ENCODE results near the gene FPR1.
"Not testable (repeated sequence)": the region's sequence is repeated elsewhere in the genome, so short reads cannot be mapped to it uniquely, and the experiment has no call there.

FPR1 gene

DNA sequence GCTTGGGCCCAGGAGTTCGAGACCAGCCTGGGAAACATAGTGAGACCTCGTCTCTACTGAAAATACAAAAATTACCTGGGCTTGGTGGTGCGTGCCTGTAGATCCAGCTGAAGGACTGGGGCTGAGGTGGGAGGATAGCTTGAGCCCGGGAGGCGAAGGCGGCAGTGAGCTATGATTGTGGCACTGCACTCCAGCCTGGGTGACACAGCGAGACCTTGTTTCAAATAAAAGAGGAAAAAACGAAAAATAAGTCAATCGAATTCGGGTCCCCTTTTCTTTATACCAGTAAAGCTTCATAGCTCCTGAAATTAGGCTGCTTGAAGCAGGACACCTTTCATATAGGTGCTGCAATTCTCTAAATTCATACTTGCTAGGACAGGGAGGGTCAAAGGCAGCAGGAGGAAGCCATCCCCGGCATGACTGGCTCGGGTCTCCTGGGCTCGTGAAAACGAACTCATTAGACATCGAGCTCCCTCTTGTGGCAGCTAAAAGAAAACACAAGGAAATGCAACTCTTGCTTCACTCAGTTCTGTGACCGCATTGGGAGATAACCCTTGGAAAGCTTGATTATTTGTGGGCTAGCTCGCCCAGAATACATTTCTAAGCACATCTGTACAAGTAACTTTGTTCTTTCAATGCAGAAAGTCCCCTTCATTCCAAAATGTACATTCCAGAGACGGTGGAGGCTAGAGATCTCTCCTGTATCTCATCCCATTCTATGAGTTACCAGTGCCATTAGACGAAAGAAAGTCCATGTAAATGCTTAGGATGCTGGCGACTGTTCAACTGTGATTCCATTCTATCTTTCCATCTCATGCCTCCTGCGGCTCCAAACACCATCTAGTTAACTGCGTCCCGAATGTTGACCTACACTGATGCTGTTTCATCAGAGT lies 26.1 kb upstream of the FPR1 start:
- DNase-seq = peak; percentile 50 to 82

DNA sequence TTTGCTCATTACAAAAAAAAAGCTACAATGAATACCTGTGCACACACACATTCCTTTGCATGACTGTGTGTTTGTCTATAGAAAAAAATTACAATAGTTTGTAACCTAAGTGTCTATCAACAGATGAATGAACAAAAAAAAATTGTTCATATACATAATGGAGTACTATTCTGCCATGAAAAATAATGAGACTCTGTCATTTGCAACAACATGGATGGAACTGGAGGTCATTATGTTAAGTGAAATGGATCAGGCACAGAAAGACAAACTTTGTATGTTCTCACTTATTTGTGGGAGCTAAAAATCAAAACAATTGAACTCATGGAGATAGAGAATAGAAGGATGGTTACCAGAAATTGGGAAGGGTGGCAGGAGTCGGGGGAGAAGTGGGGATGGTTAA lies 24.9 kb upstream of the FPR1 start:
- not testable (repeated sequence) for DNase-seq

DNA sequence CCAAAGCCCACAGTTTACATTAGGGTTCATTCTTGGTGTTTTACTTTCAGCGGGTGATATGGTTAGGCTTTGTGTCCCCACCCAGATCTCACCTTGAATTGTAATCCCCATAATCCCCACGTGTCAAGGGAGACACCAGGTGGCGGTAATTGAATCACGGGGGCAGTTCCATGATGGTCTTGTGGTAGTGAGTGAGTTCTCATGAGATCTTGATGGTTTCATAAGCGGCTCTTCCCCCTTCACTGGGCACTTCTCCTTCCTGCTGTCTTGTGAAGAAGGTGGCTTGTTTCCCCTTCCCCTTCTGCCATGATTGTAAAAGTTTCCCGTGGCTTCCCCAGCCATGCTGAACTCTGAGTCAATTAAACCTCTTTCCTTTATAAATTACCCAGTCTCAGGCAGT lies 21.3 kb upstream of the FPR1 start:
- DNase-seq = no peak

DNA sequence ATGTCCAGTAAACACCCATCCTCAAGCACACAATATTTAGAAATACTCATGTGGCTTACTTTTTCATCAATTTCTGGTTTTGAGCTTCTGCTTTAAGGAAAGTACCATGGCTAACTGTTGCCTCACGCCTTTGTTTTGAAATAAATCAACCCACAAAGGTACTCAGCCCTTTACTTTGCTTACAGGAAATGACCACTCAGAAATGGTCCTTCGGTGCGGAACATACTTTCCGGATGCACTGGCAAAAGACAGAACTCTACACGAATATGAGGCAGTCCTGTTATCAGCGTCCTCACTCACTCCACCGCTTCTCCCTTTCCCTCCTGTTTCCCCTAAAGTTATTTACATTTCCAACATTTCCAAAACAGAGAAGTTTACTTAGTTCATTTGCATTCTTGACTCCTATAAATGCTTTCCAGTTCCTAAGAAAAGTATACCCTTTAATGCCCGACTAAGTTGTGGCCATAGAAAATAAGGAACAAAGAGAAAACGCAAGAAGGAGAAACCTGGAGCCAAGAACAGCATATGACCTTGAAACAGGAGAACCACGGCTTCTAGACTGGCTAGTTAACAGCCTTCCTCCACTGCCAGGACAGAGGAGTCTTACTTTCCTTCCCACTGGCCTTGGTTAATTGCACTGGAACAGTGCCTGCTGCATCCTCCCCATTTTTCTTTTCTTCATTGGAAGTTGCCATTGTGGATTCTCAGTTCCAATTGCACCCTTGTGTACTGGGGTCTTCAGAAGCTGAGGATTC lies 19.9 kb upstream of the FPR1 start:
- DNase-seq = no peak

DNA sequence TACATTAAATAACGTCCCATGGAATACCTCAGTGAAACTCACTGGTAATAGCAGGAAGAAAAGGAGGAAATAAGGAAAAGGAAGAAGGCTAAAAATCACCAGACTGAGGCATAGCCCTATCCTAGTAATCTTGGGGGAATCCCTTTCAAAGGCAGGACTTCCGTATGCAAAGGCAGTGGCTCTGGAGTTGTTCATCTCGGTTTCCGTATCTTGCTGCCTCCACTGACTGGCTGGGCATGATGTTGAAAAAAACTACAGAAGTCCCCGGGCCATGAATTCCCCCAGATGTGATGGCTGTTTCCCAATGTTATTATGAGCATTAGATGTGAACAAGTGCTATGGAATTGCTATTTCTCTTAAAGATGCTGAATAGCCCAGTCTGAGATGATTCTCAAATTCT lies 14.8 kb upstream of the FPR1 start:
- no peak for DNase-seq

DNA sequence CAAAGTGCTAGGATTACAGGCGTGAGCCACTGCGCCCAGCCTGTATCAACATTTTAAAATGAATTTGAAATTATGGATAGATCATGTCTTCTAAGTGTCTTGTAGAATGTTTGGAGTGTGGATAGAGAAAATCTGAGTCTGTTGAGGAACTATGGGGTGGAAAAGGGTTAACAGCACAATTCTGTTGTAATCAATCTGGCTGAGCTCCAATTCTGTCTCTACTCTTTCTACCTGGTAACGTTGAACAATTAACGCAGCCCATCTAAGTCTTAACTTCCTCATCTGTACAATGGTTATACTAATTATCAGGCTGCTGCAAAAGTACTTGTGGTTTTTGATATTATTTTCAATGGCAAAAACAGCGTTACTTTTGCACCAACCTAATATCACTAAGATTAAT lies 13.4 kb upstream of the FPR1 start:
- DNase-seq = no peak

DNA sequence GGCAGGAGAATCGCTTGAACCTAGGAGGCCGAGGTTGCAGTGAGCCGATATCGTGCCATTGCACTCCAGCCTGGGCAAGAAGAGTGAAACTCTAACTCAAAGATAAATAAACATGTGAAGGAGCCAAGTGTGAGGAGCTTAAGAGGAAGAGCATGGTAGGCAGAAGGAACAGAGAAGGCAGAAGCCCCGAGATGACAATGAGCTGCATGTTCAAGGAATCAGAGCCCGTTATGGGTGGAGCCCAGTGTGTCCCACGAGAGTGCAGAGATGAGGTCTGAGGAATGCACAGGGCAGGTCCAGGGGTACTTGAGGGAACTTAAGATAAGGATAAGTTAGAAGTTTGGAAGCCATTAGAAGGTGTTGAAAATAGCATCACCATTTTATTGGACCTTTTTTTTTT lies 10.0 kb upstream of the FPR1 start:
- no peak for DNase-seq

DNA sequence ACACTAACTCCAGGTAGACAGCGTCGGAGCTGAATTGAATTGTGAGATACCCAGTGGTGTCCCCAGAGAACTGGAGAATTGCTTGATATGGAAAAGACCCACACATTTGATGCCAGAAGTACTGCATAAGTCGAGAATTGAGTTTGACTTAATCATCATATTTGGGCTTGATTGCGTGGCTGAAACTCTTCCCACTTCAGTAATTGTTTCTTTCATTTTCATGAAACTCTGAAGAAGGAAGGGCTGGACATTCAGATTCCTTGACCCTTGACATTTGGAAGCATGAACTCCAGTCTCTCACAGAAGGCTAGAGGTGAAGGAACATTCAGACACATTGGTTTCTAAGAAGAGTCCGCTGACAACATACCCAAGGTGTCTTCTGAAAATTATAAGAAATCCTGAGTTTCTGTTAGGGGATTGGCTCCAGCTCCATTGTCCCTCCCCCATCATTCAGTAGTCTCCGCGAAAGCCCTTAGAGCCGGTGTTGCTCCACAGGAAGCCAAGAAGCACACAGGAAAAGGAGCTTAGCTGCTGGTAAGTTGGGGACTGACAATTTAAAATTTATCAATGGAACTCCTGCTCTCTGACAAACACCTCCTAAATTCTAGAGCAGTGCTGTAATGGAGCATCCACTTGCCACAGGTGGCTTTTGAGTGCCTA lies 9.1 kb upstream of the FPR1 start, which contains the start of gene FPR2:
Gene FPR2 (plus strand): TSS at position 484 of the 660 bp plus-strand sequence. CDS start 7,479 bp downstream, outside the sequence.
- DNase-seq = no peak

DNA sequence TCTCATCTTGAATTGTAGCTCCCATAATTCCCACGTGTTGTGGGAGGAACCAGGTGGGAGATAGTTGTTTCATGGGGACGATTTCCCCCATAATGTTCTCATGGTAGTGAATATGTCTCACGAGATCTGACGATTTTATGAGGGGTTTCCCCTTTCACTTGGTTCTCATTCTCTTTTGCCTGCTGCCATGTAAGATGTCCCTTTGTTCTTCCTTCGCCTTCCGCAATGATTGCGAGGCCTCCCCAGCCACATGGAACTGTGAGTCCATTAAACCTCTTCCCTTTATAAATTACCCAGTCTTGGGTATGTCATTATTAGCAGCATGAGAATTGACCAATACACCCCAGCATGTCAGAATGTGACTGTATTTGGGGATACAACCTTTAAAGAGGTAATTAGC lies 3.9 kb upstream of the FPR1 start:
- DNase-seq = no peak

DNA sequence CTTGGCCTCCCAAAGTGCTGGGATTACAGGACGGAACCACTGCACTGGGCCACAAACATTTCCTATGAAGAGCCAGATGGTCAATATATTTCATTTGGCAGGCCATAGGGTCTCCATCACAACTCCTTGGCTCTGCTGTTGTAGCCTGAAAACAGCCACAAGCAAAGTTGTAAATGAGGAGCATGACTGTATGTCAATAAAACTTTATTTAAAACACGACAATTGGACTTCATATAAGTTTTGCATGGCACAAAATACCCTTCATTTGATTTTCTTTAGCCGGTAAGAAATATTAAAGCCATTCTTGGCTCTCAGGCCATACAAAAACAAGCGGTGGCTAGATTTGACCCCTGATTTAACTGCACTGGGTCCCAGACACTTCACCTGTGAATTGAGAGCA lies 3.1 kb upstream of the FPR1 start:
- no peak for DNase-seq

DNA sequence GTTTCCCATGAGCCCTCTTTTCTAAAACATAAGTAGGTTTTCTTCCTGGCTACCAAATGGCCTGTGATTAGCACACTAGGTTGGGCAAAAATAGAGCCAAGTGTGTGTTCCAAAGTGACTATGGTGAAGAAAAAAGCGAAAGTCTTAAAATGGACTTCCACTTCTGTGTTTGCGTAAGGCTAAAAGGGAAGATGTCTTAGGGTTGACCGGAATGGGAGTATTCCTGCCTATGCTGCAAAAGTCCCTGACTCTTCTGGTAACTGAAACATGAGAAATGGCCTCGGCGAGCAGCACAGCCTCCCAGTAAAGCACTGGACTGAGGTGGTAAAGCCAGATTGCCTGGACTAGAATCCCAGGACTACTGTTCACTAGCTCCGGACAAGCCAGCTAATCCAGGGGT lies 2.4 kb upstream of the FPR1 start:
- DNase-seq = no peak

DNA sequence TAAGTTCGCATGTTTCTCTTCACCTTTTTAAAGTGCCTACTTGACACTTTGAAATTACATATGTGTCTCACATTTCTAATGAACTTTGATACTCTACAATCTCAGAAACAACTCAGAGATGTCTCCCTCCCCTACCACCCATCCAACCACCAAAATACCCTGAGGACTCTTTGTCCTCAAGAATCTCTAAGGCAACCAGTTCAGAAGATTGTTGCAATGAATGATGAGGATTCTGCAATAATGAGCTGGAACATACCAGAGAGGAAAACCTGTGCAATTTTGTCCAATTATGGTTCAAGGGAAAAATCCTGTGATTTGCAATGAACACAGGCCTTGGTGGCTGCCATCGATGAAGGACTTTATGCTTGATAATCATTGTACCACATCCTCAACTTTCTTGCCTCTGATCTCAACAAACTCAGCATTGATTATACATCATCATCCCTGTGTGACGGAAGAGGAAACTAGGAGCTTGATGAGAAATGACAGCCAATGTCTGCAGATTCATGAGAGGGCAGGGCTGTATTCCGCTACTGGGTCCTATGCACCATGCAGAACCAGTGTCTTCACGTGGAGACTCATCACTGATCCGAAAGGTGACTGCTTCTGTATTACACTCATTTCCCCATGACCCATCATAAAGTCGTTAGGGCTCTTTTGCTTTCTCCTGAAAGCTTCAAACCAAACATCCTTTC lies 1.1 kb downstream of the FPR1 start:
- no peak for DNase-seq

DNA sequence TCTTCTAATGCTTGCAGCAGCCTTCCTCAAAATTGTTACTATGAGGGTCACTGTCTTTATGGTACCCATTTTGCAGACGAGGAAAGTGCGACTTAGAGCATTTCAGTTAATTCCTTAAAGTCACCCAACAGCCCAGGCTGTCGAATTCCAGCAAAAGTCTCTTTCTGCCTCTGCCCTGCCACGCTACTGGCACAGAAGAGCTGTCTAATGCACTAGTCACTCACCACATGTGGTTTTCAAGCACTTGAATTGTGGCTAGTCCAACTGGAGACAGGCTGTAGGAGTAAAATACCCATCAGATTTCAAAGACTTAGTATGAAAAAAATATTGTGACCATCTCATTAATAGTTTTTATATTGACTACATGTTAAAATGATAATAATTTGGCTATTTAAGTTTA lies 1.7 kb downstream of the FPR1 start:
- no peak for DNase-seq

DNA sequence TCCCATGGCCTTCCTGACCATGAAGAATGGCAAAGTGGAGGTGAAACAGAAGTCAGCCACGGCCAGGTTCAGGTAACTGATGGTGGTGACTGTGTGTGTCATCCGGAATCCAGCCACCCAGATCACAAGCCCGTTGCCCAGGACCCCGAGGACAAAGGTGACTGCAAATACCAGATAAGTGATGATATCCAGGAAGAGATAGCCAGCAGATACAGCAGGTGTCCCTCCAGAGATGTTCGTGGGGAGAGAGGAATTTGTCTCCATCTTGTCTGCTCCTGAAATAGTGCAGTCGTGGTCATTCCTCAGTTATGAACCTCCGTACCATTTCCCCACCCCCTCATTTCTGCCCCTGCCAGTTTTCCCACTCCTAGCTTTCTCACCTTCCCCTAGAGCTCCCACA lies 4.9 kb downstream of the FPR1 start:
- DNase-seq = no peak

DNA sequence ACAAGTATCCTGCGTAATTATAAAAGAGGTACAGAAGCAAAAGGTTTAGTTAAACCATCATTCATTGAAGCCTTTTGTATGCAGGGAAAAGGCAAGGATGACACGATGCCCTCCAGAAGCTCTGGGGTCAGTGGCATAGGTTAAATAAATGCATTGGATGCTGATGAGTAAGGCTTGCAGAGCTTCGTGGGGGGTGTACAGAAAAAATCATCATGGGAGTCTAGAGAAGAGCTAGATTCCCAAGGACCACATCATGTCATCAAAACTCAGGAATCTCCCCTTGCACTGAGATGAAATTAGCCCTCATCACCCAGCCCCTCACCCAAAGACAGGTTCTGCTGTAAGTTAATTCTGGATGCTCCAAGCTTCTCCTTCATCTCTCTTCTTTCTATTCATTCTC lies 8.3 kb downstream of the FPR1 start:
- DNase-seq = no peak

DNA sequence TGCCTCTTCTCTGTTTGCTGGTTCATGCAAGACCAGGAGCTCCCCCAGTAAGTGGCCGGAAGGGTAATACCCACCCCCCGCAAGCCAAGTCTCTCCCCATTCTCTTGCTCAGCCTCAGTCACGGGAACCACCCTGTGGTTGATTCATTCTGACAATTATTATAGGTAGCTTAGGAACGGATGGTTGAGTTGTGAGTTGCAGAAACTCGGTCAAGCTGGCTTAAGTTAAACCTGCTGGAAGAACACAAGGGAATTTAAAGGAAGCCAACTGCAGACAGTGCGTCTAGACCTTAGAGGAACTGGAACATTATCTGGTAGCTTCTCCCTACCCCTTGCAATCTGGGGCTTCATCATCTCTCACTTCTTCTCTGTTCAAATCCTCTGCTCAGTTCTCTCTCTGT lies 8.9 kb downstream of the FPR1 start:
- DNase-seq = no peak

DNA sequence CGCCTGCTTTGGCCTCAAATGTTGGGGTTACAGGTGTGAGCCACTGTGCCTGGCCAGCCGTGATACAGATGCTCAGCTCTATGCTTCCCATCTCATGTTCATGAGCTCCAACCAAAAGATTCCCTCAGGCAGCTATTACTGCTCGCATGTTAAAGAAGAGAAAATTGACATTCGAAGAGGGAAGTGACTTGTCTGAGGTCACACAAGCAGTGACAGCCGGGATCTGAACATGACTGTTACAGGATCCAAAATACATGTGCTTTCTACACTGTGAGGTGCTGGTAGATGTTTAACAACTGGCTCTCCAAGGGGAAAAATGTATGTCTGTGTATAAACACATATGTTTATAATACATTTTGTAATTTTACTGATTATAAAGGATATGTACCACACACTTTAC lies 11.3 kb downstream of the FPR1 start:
- no peak for DNase-seq

DNA sequence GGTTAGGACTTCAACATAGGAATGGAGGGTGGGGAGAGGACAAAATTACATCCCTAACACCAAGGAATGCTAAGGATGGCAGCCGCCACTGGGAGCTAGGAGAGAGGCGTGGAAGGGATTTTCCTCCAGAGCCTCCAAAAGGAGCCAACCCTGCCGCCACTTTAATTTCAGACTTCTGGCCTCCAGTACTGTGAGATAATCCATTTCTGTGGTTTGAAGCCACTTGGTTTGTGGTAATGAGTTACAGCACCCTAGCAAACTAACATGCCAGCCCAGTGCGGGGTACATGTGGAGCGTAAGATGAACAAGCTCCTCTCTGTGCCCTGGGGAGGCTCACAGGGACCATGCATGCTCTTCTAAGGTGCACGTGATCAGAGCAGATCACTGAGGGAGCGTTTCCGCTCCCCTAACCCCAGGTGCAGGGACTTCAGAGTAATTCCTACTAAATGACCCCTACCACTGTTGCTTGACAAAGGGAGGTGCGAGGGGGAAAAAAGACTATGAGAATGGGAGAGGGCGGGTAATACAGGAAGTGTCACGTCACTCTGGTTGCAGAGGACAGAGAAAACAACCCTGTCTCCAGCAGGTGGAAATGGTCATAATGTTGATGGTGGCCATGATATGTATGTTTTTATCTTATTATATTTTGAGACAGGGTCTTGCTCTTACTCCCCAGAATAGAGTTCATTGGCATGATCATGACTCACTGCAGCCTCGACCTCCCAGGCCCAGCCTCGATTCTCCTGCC lies 12.0 kb downstream of the FPR1 start:
- no peak for DNase-seq

DNA sequence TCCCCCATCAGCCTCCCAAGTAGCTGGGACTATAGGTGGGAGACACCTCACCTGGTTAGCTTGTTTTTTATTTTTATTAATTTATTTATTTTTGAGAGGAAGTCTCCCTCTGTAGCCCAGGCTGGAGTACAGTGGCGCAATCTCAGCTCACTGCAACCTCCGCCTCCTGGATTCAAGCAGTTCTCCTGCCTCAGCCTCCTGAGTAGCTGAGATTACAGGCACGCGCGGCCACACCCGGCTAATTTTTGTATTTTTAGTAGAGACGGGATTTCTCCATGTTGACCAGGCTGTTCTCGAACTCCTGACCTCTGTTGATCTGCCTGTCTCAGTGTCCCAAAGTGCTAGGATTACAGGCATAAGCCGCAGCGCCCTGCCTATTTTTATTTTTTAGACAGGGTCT lies 13.2 kb downstream of the FPR1 start:
- not testable (repeated sequence) for DNase-seq

DNA sequence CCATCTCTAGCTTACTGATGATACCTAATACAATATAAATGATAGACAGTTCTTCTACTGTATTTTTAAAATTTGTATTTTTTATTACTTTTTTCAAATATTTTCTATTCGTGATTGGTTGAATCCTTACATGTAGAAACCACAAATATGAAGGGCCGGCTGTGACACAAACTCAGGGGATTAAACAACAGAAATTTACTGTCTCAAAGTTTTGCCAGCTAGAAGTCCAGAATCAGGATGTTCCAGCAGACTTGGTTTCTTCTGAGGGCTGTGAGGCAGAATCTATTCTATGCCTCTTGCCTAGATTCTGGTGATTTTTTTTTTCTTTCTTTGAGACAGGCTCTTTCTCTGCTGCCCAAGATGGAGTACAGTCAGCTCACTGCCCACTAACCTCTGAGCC lies 13.8 kb downstream of the FPR1 start:
- DNase-seq = no peak

DNA sequence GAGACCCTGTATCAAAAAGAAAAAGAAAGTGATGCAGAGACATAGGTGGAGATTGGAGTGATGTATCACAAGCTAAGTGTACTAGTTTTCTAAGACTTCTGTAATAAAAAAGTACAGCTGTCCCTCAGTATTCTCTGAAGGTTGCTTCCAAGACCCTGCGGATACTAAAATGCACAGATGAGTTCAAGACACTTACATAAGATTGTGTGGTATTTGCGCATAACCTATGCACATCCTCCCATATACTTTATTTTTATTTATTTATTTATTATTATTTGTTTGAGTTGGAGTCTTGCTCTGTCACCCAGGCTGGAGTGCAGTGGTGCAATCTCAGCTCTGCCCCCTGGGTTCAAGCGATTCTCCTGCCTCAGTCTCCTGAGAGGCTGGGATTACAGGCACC lies 14.3 kb downstream of the FPR1 start:
- DNase-seq = no peak

DNA sequence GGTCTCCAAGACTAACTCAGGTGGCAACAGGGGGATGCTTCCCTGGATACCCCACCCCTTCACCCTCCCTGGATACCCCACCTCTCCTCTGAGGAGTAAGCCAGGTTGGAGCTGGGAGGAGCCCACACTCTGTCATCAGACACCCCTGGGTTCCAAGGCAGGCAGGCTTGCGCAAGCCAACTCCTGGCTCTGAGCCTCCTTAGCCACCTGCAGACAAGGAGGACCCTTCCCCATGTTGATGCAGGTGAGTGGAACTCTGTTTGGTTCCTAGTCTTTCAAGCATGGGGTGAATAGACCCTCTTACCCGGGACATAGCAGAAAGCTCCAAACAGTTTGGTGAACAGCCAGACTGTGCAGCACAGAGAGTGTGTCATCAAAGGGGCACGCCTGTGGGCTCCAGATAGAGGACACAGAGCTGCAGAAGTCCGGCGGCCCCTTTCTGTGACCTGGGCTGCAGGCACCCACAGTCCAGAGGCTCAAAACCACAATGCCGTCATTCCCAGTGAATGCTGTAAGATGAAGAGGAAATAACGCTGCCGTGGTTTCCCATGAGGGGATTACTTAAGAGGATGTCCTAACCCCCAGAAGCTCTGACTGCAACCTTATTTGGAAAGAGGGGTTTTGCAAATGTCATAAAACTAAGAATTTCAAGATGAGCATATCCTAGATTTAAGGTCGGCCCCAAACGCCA lies 15.8 kb downstream of the FPR1 start:
- DNase-seq = no peak

Measured in NCI-H1930 (cell line).